ENCODE measurements around the gene FUT1.

Gene FUT1

GRCh38 chr19:48731452-48731851, 21.0 kb downstream of the FUT1 start:
- DNase-seq (ENCODE audit: extremely low read depth, low read depth): no peak
- H3K4me3 ChIP-seq (replicated peaks; ENCODE audit: low read depth, low read length): no peak overlapping the region
- TF ChIP-seq CTCF (IDR thresholded peaks at IDR 0.05; ENCODE audit: low read depth, low read length, missing control alignments): no peak

GRCh38 chr19:48728911-48729664, 23.4 kb downstream of the FUT1 start:
- no peak overlapping the region for H3K4me3 ChIP-seq (replicated peaks; ENCODE audit: low read depth, low read length)
- no peak for DNase-seq (ENCODE audit: extremely low read depth, low read depth)
- no peak for TF ChIP-seq CTCF (IDR thresholded peaks at IDR 0.05; ENCODE audit: low read depth, low read length, missing control alignments)

GRCh38 chr19:48726556-48726955, 25.9 kb downstream of the FUT1 start:
- no peak for TF ChIP-seq CTCF (IDR thresholded peaks at IDR 0.05; ENCODE audit: low read depth, low read length, missing control alignments)
- no peak for DNase-seq (ENCODE audit: extremely low read depth, low read depth)
- H3K4me3 ChIP-seq (replicated peaks; ENCODE audit: low read depth, low read length): no peak overlapping the region

GRCh38 chr19:48724796-48725753, 27.4 kb downstream of the FUT1 start:
- DNase-seq (ENCODE audit: extremely low read depth, low read depth): peak; percentile 91
- H3K4me3 ChIP-seq (replicated peaks; ENCODE audit: low read depth, low read length): no peak overlapping the region
- no peak for TF ChIP-seq CTCF (IDR thresholded peaks at IDR 0.05; ENCODE audit: low read depth, low read length, missing control alignments)

GRCh38 chr19:48722196-48722708, 30.2 kb downstream of the FUT1 start:
- DNase-seq (ENCODE audit: extremely low read depth, low read depth): no peak
- H3K4me3 ChIP-seq (replicated peaks; ENCODE audit: low read depth, low read length): no peak overlapping the region
- no peak for TF ChIP-seq CTCF (IDR thresholded peaks at IDR 0.05; ENCODE audit: low read depth, low read length, missing control alignments)

- TF ChIP-seq CTCF (IDR thresholded peaks at IDR 0.05; ENCODE audit: low read depth, low read length, missing control alignments): no peak
- H3K4me3 ChIP-seq (replicated peaks; ENCODE audit: low read depth, low read length): peak overlapping the region; percentile 56
- DNase-seq (ENCODE audit: extremely low read depth, low read depth): peak; percentile 97
Measured at GRCh38 chr19:48720613-48721296, 31.7 kb downstream of the FUT1 start.

All from HFF-Myc (cell line).